NCI-H748 (cell line): ENCODE measurements around the gene ETV5.

Experiments used
- DNase-seq: peaks from one replicate; lab custom pipeline; 2025; ENCODE audit not compliant: unreplicated experiment; lab: John Stamatoyannopoulos, UW

Gene ETV5

GRCh38 chr3:186124592-186124991 is 15.7 kb upstream of the ETV5 start:
- DNase-seq, result no peak

- no peak for DNase-seq
Observed at GRCh38 chr3:186123012-186123411, 14.1 kb upstream of the ETV5 start.

- DNase-seq, result no peak
Observed at GRCh38 chr3:186121968-186122367, 13.1 kb upstream of the ETV5 start.

GRCh38 chr3:186121278-186121677 is 12.4 kb upstream of the ETV5 start:
- no peak for DNase-seq

- no peak for DNase-seq
Observed at GRCh38 chr3:186119499-186119898, 10.6 kb upstream of the ETV5 start.

- DNase-seq, result no peak
Observed at GRCh38 chr3:186118692-186119091, 9.8 kb upstream of the ETV5 start.

GRCh38 chr3:186117521-186118134 is 8.7 kb upstream of the ETV5 start:
- DNase-seq, result no peak

GRCh38 chr3:186115239-186115996 is 6.5 kb upstream of the ETV5 start:
- DNase-seq, result no peak

- DNase-seq, result no peak
Observed at GRCh38 chr3:186110975-186111974, 2.4 kb upstream of the ETV5 start.

- peak; percentile 19 for DNase-seq
Observed at GRCh38 chr3:186109897-186110803, 1.3 kb upstream of the ETV5 start.

- peak; percentile 31 for DNase-seq
Observed at GRCh38 chr3:186108106-186108940, 566 bp downstream of the ETV5 start.

- DNase-seq, result peak; percentile 72
Observed at GRCh38 chr3:186107215-186108105, 1.4 kb downstream of the ETV5 start.

- no peak for DNase-seq
Observed at GRCh38 chr3:186105543-186105942, 3.3 kb downstream of the ETV5 start.

GRCh38 chr3:186102687-186103086 is 6.2 kb downstream of the ETV5 start:
- DNase-seq, result no peak

GRCh38 chr3:186100398-186100797 is 8.5 kb downstream of the ETV5 start:
- no peak for DNase-seq

- DNase-seq, result peak; percentile 0
Observed at GRCh38 chr3:186099178-186099577, 9.7 kb downstream of the ETV5 start.

- DNase-seq, result no peak
Observed at GRCh38 chr3:186098740-186099139, 10.1 kb downstream of the ETV5 start.

GRCh38 chr3:186097663-186098451 is 11.0 kb downstream of the ETV5 start:
- peak; percentile 86 for DNase-seq
